ENCODE data around the gene ZDHHC9.

Gene ZDHHC9

DNA sequence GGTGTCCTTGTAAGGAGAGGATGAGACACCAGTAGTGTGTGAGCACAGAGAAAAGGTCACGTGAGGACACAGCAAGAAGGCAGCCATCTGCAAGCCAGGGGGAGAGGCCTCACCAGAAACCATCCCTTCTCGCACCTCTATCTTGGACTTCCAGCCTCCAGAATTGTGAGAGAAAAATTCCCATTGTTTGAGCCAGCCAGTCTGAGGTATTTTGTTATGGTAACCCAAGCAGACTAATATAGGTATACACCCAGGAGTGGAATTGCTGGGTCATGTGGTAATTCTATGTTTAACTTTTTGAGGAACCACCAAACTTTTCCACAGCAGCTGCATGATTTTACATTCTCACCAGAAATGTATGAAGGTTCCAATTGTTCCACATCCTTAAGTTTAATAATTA is 25.6 kb downstream of the ZDHHC9 start:
- DNase-seq (ENCODE audit: low spot score), result no peak

- DNase-seq (ENCODE audit: low spot score), result no peak
These were observed 29.9 kb downstream of the ZDHHC9 start for GRCh38 chrX:129813662-129814368.

GRCh38 chrX:129808829-129809796 is 34.6 kb downstream of the ZDHHC9 start:
- DNase-seq (ENCODE audit: low spot score), result no peak

DNA sequence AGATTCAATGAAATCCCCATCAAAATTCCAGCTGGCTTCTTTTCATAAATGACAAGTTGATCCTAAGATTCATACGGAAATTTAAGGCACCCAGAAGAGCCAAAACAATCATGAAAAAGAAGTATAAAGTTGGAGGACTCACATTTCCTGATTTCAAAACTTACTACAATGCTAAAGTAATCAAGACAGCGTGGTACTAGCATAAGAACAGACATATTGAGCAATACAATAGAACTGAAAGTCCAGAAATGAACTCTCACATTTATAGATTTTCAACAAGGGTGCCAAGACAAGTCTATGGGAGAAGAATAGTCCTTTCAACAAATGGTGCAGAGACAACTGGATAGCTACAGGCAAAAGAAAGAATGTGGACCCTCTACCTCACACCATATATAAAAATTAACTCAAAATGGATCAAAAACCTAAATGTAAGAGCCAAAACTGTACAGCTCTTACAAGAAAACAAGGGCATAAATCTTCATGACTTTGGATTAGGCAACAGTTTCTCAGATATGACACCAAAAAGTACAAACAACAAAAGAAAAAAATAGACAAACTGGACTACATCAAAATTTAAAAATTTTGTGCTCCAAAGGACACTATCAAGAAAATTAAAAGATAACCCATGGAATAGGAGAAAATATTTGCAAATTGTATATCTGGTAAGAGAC is 35.4 kb downstream of the ZDHHC9 start:
- no peak for DNase-seq (ENCODE audit: low spot score)

- DNase-seq (ENCODE audit: low spot score), result no peak
These were observed 38.9 kb downstream of the ZDHHC9 start for GRCh38 chrX:129804806-129805205.

- DNase-seq (ENCODE audit: low spot score), result no peak
These were observed 40.8 kb downstream of the ZDHHC9 start for GRCh38 chrX:129802863-129803262.

GRCh38 chrX:129800186-129800585 is 43.5 kb downstream of the ZDHHC9 start:
- DNase-seq (ENCODE audit: low spot score), result no peak

- no peak for DNase-seq (ENCODE audit: low spot score)
These were observed 44.8 kb downstream of the ZDHHC9 start for GRCh38 chrX:129798888-129799287.

GRCh38 chrX:129798456-129798855 is 45.2 kb downstream of the ZDHHC9 start:
- no peak for DNase-seq (ENCODE audit: low spot score)

DNA sequence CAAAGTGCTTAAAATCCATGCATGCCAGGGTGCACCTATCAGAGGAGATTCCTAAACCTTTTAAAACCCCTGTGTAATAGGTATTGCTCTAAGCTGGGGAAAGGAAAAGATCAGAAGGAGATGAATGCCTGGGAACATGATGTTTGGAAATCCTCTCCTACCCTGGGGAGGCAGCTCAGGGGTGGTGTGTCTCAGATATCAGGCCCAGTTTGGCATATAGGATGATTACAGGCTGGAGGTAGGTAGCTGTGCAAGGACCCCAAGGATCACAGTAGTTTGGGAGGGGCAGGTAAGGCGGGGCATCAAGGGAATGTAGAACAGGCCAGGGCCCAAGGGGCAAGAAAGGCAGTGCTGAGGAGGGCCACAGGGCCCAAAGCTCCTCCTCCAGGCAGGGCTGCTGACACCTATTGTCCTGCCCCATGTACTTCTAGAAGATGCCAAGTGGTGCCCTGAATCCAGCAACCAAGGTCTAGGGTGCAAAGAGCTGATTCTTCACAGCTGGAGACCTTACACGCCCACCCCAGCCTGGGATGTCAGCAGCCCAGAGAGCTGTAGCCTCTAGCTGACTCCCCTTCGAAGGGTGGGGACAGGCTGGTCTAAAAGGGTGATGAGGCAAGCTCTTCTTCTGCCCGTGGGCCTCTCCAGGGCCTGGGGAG is 46.3 kb downstream of the ZDHHC9 start:
- DNase-seq (ENCODE audit: low spot score), result no peak

DNA sequence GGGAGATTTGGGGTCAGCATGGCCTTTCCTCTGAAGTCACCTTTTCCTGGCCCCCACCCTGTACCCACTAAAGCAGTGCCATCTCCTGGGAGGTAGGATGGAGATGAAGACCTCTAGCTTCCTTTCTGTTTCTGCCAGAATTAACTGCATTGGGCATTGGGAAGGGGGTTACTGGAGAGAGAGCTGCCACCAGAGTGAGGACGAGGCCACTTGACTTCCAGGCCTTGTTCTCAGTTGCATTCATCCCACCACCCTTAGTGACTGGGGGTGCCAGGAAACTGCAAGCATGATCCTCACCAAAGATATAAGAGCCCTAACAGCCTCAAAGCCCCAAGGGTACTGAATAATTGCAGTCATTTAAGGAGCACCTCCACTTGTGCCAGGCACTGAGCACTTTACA is 48.1 kb downstream of the ZDHHC9 start:
- DNase-seq (ENCODE audit: low spot score), result no peak

DNA sequence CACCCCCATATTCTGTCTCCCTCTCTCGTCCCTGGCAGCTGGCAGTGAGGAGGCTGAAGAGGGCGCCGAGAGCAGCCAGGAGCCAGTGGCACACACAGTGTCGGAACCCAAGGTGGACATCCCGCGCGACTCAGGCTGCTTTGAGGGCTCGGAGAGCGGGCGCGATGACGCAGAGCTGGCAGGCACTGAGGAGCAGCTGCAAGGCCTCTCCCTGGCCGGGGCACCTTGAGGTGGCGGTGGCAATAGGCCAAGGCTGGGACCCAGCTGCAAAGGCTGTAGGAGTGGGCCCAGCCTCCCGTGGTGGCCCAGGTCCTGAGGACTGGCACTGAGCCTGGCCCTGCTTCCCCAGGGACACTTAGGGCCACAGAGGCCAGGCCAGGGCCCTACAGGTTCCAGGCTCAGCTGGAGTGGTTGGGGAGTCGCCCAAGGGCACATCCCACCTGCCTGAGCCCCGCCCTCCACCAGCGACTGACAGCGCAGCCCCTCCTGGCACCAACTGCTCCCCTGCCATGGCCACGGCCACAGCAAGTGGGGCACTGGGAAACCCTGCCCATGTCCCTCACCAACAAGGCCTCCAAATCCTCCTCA is 50.0 kb downstream of the ZDHHC9 start:
- DNase-seq (ENCODE audit: low spot score), result no peak

- no peak for DNase-seq (ENCODE audit: low spot score)
These were observed 50.9 kb downstream of the ZDHHC9 start for GRCh38 chrX:129792586-129793291.

- no peak for DNase-seq (ENCODE audit: low spot score)
These were observed 51.6 kb downstream of the ZDHHC9 start for GRCh38 chrX:129791961-129792570.

DNA sequence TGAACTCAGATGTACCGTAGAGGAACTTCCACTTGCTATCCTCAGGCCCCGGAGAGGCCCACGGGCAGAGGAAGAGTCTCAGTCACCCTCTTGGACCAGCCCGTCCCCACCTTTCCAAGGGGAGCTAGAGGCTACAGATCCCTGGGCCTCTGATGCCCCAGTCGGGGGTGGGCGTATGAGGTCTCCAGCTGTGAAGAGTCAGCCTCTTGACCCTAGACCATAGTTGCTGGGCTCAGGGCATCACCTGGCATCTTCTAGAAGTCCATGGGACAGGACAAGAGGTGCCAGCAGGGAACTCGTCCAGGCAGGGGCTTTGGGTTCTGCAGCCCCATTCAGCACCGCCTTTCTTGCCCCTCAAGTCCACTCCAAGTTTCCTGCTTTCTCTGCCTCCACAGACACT is 52.4 kb downstream of the ZDHHC9 start:
- DNase-seq (ENCODE audit: low spot score), result no peak

- DNase-seq (ENCODE audit: low spot score), result no peak
These were observed 52.9 kb downstream of the ZDHHC9 start for GRCh38 chrX:129790808-129791207.

DNA sequence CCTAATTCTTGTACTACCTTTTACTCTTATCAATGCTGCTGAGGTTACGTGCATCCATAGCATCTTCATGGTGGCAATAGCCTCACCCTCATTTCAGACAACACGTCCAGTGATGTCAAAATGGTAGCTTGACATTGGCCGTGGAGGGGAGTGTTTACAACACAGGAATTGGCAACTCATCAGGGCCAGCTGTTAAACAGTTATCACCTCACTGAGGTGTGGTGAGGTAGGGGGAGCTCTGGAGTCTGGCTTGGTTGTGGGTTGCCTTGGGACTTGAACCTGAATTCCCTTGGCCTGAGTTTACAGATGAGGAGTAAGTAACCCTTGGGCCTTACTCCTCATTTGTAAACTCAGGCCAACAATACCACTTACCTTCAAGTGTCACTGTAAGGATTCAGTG is 53.5 kb downstream of the ZDHHC9 start:
- no peak for DNase-seq (ENCODE audit: low spot score)

DNA sequence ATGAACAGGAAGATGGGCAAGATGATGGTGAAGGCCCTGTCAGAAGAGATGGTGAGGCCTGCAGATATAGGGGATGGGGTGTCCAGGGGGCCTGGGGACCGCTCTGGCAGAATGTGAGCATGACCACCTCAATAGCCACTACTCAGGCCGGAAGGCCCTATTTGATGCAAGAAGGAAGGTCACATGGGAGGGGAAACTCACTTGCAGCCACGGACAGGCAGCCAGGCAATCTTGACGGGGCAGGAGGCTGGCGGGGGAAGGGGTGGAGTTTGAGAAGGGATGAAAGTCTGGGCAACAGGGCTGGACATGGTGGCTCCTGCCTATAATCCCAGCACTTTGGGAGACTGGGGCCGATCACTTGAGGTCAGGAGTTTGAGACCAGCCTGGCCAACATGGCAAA is 55.2 kb downstream of the ZDHHC9 start:
- DNase-seq (ENCODE audit: low spot score), result no peak

DNA sequence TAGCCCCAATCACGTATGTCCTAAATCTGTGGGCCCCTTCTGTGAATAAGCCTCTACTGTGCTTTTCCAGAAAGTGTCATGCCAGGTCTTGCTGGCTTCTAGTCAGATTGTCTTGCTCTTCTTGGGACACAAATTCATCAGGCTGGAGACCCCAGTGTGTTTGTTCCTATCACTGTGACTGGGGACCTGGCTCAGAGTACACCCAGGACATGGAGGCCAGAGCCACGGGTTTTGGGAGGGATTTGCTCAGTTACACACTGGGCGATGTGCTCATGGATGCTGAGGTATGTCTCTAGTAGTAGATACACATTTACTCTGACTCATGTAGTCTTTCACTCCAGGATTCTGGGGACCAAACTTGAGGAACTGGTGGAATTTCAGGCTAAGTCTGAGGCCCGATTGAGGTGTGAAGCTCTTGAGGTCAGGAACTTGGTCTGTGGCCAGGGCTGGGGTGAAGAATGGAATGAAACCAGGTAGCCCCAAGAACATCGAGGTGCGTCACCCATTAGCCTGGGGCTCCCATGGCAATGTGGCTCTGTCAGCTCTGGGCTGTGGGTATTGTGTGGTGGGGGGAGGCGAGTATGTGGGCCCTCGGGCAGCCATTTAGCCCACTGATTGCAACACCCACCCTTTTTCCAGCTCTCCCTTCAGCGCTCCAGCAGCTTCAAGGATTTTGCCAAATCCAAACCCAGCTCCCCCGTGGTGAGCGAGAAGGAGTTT is 56.2 kb downstream of the ZDHHC9 start:
- no peak for DNase-seq (ENCODE audit: low spot score)

- no peak for DNase-seq (ENCODE audit: low spot score)
These were observed 57.5 kb downstream of the ZDHHC9 start for GRCh38 chrX:129786210-129786651.
